ENCODE results near the gene IREB2. TPM values are rescaled to one million over a fixed set of nuclear protein-coding genes. Genes with fewer than 3 reads are reported as not detected.

IREB2 gene
- total RNA-seq (2014; rRNA removed; shearing (Covaris generic)) = 16.3 and 23.8 TPM in 2 replicates

- Histone ChIP-seq H3K27me3 (replicated peaks) (no peaks in the 10 kb centered on the region), H3K27ac (peak within 1 kb of the TSS; percentile 89), H3K9me3 (replicated peaks) (no peaks in the 10 kb centered on the region), H3K4me3 (peak within 1 kb of the TSS; percentile 92), H3K4me1 (replicated peaks) (peaks cover 19% of the 10 kb centered on the region), H3K36me3 (peaks cover 41% of the 10 kb centered on the region)
- DNase-seq (ENCODE audit: low read depth in 1 of 2, low spot score in 2 of 2) = peak; percentile 98 to 99
Observed at GRCh38 chr15:78437762-78438618, at the start of gene IREB2. IREB2 (plus strand) TSS chr15:78438216; CDS start chr15:78438338, 122 bp downstream.

- no peak overlapping the region for H3K27ac ChIP-seq
- no peaks in the 10 kb centered on the region for H3K4me1 ChIP-seq (replicated peaks)
- H3K4me3 ChIP-seq = no peak overlapping the region
- DNase-seq (ENCODE audit: low read depth in 1 of 2, low spot score in 2 of 2) = no peak
- H3K36me3 ChIP-seq = no peaks in the 10 kb centered on the region
- no peaks in the 10 kb centered on the region for H3K9me3 ChIP-seq (replicated peaks)
- H3K27me3 ChIP-seq (replicated peaks) = no peaks in the 10 kb centered on the region; the same call in none of the 2 replicates
Observed at GRCh38 chr15:78388865-78389264, 49.2 kb upstream of the IREB2 start.

- Histone ChIP-seq H3K36me3 (no peaks in the 10 kb centered on the region), H3K27me3 (replicated peaks) (no peaks in the 10 kb centered on the region; the same call in none of the 2 replicates), H3K4me3 (no peak overlapping the region), H3K27ac (no peak overlapping the region), H3K4me1 (replicated peaks) (no peaks in the 10 kb centered on the region), H3K9me3 (replicated peaks) (no peaks in the 10 kb centered on the region)
- DNase-seq (ENCODE audit: low read depth in 1 of 2, low spot score in 2 of 2) = no peak
Observed at GRCh38 chr15:78389322-78389721, 48.7 kb upstream of the IREB2 start.

GRCh38 chr15:78389738-78390137 is 48.3 kb upstream of the IREB2 start:
- no peak overlapping the region for H3K27ac ChIP-seq
- no peaks in the 10 kb centered on the region; the same call in none of the 2 replicates for H3K27me3 ChIP-seq (replicated peaks)
- no peak overlapping the region for H3K4me3 ChIP-seq
- H3K9me3 ChIP-seq (replicated peaks) = no peaks in the 10 kb centered on the region
- no peaks in the 10 kb centered on the region for H3K36me3 ChIP-seq
- DNase-seq (ENCODE audit: low read depth in 1 of 2, low spot score in 2 of 2) = no peak
- H3K4me1 ChIP-seq (replicated peaks) = no peaks in the 10 kb centered on the region

- DNase-seq (ENCODE audit: low read depth in 1 of 2, low spot score in 2 of 2) = no peak
- Histone ChIP-seq H3K4me3 (no peak overlapping the region), H3K27me3 (replicated peaks) (no peaks in the 10 kb centered on the region; the same call in none of the 2 replicates), H3K36me3 (no peaks in the 10 kb centered on the region), H3K27ac (no peak overlapping the region), H3K9me3 (replicated peaks) (no peaks in the 10 kb centered on the region), H3K4me1 (replicated peaks) (no peaks in the 10 kb centered on the region)
Observed at GRCh38 chr15:78390242-78390641, 47.8 kb upstream of the IREB2 start.

- Histone ChIP-seq H3K4me3 (no peak overlapping the region), H3K27me3 (replicated peaks) (no peaks in the 10 kb centered on the region; the same call in 1 of the 2 replicates), H3K4me1 (replicated peaks) (no peaks in the 10 kb centered on the region), H3K36me3 (no peaks in the 10 kb centered on the region), H3K27ac (no peak overlapping the region), H3K9me3 (replicated peaks) (no peaks in the 10 kb centered on the region)
- no peak for DNase-seq (ENCODE audit: low read depth in 1 of 2, low spot score in 2 of 2)
Observed at GRCh38 chr15:78390826-78391225, 47.2 kb upstream of the IREB2 start.

- Histone ChIP-seq H3K27me3 (replicated peaks) (peaks cover 4% of the 10 kb centered on the region; the same call in 1 of the 2 replicates), H3K9me3 (replicated peaks) (no peaks in the 10 kb centered on the region), H3K4me3 (no peak overlapping the region), H3K4me1 (replicated peaks) (no peaks in the 10 kb centered on the region), H3K36me3 (no peaks in the 10 kb centered on the region), H3K27ac (no peak overlapping the region)
- no peak for DNase-seq (ENCODE audit: low read depth in 1 of 2, low spot score in 2 of 2)
Observed at GRCh38 chr15:78391781-78392180, 46.2 kb upstream of the IREB2 start.

- Histone ChIP-seq H3K36me3 (no peaks in the 10 kb centered on the region), H3K4me1 (replicated peaks) (no peaks in the 10 kb centered on the region), H3K27me3 (replicated peaks) (peaks cover 6% of the 10 kb centered on the region; the same call in 1 of the 2 replicates), H3K4me3 (no peak overlapping the region), H3K27ac (no peak overlapping the region), H3K9me3 (replicated peaks) (no peaks in the 10 kb centered on the region)
- DNase-seq (ENCODE audit: low read depth in 1 of 2, low spot score in 2 of 2) = no peak
Observed at GRCh38 chr15:78392430-78392829, 45.6 kb upstream of the IREB2 start.

GRCh38 chr15:78393137-78393536 is 44.9 kb upstream of the IREB2 start:
- no peak for DNase-seq (ENCODE audit: low read depth in 1 of 2, low spot score in 2 of 2)
- no peaks in the 10 kb centered on the region for H3K36me3 ChIP-seq
- peaks cover 6% of the 10 kb centered on the region; the same call in 1 of the 2 replicates for H3K27me3 ChIP-seq (replicated peaks)
- H3K4me1 ChIP-seq (replicated peaks) = no peaks in the 10 kb centered on the region
- no peaks in the 10 kb centered on the region for H3K9me3 ChIP-seq (replicated peaks)
- no peak overlapping the region for H3K27ac ChIP-seq
- H3K4me3 ChIP-seq = no peak overlapping the region

GRCh38 chr15:78394026-78394425 is 44.0 kb upstream of the IREB2 start:
- Histone ChIP-seq H3K4me1 (replicated peaks) (no peaks in the 10 kb centered on the region), H3K4me3 (no peak overlapping the region), H3K27ac (no peak overlapping the region), H3K9me3 (replicated peaks) (no peaks in the 10 kb centered on the region), H3K36me3 (no peaks in the 10 kb centered on the region), H3K27me3 (replicated peaks) (peaks cover 6% of the 10 kb centered on the region; the same call in 1 of the 2 replicates)
- no peak for DNase-seq (ENCODE audit: low read depth in 1 of 2, low spot score in 2 of 2)

- DNase-seq (ENCODE audit: low read depth in 1 of 2, low spot score in 2 of 2) = no peak
- no peaks in the 10 kb centered on the region for H3K9me3 ChIP-seq (replicated peaks)
- no peak overlapping the region for H3K27ac ChIP-seq
- H3K4me3 ChIP-seq = no peak overlapping the region
- no peaks in the 10 kb centered on the region for H3K4me1 ChIP-seq (replicated peaks)
- peaks cover 6% of the 10 kb centered on the region; the same call in 1 of the 2 replicates for H3K27me3 ChIP-seq (replicated peaks)
- no peaks in the 10 kb centered on the region for H3K36me3 ChIP-seq
Observed at GRCh38 chr15:78394981-78395616, 42.9 kb upstream of the IREB2 start.

- no peak for DNase-seq (ENCODE audit: low read depth in 1 of 2, low spot score in 2 of 2)
- Histone ChIP-seq H3K9me3 (replicated peaks) (no peaks in the 10 kb centered on the region), H3K27ac (no peak overlapping the region), H3K4me3 (no peak overlapping the region), H3K4me1 (replicated peaks) (no peaks in the 10 kb centered on the region), H3K36me3 (no peaks in the 10 kb centered on the region), H3K27me3 (replicated peaks) (peaks cover 6% of the 10 kb centered on the region; the same call in 1 of the 2 replicates)
Observed at GRCh38 chr15:78396186-78396814, 41.7 kb upstream of the IREB2 start.

GRCh38 chr15:78396976-78397375 is 41.0 kb upstream of the IREB2 start:
- no peak overlapping the region for H3K4me3 ChIP-seq
- DNase-seq (ENCODE audit: low read depth in 1 of 2, low spot score in 2 of 2) = no peak
- H3K4me1 ChIP-seq (replicated peaks) = no peaks in the 10 kb centered on the region
- no peaks in the 10 kb centered on the region for H3K36me3 ChIP-seq
- H3K9me3 ChIP-seq (replicated peaks) = no peaks in the 10 kb centered on the region
- no peak overlapping the region for H3K27ac ChIP-seq
- peaks cover 6% of the 10 kb centered on the region; the same call in 1 of the 2 replicates for H3K27me3 ChIP-seq (replicated peaks)

Data from SJSA1 (cell line).